ENCODE results near the gene PCDHA1.

PCDHA1 gene

DNA sequence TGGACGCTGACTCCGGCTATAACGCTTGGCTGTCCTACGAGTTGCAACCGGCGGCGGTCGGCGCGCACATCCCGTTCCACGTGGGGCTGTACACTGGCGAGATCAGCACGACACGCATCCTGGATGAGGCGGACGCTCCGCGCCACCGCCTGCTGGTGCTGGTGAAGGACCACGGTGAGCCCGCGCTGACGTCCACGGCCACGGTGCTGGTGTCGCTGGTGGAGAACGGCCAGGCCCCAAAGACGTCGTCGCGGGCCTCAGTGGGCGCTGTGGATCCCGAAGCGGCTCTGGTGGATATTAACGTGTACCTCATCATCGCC, 91.3 kb downstream of the PCDHA1 start:
- TF ChIP-seq, protein P1, sequence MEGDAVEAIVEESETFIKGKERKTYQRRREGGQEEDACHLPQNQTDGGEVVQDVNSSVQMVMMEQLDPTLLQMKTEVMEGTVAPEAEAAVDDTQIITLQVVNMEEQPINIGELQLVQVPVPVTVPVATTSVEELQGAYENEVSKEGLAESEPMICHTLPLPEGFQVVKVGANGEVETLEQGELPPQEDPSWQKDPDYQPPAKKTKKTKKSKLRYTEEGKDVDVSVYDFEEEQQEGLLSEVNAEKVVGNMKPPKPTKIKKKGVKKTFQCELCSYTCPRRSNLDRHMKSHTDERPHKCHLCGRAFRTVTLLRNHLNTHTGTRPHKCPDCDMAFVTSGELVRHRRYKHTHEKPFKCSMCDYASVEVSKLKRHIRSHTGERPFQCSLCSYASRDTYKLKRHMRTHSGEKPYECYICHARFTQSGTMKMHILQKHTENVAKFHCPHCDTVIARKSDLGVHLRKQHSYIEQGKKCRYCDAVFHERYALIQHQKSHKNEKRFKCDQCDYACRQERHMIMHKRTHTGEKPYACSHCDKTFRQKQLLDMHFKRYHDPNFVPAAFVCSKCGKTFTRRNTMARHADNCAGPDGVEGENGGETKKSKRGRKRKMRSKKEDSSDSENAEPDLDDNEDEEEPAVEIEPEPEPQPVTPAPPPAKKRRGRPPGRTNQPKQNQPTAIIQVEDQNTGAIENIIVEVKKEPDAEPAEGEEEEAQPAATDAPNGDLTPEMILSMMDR (IDR thresholded peaks at IDR 0.05), result no peak
- no peak overlapping the region for H3K27ac ChIP-seq

DNA sequence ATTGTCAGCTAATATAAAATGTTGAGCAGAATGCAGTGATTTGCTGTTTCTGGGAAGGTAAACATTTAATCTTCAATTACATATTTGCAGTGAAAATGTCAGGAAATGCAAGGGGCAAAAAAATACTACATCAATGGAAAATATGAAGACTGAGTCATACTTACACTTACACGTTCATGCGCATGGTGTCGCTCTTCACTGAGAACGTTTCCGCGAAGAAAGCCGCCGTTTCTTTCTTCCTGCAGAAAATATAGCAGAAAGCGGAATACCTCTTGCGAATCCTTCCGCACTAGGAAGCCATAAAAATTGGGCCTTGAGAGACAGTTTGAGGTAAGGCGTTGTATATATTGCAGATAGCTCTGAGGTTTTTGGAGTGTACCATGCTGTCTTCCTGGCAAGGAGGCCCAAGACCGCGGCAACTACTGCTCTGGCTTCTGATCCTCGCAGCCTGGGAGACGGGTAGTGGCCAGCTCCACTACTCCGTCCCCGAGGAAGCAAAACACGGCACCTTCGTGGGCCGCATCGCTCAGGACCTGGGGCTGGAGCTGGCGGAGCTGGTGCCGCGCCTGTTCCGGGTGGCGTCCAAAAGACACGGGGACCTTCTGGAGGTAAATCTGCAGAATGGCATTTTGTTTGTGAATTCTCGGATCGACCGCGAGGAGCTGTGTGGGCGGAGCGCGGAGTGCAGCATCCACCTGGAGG, 96.1 kb downstream of the PCDHA1 start, which contains the start of gene PCDHA13:
Gene PCDHA13 (plus strand): TSS at position 236 of the 702 bp plus-strand sequence. CDS start 145 bp downstream, at position 381.
- peak within 1 kb of the TSS; percentile 88 for H3K27ac ChIP-seq
- TF ChIP-seq ZFX (IDR thresholded peaks at IDR 0.05; ENCODE audit: borderline replicate concordance), result no peak
- TF ChIP-seq, protein P1 (IDR thresholded peaks at IDR 0.05), result peak; percentile 70

GRCh38 chr5:140882591-140882899, 96.6 kb downstream of the PCDHA1 start:
- peak overlapping the region; percentile 88 for H3K27ac ChIP-seq
- TF ChIP-seq, protein P1 (IDR thresholded peaks at IDR 0.05), result peak; percentile 63
- TF ChIP-seq ZFX (IDR thresholded peaks at IDR 0.05; ENCODE audit: borderline replicate concordance), result no peak

DNA sequence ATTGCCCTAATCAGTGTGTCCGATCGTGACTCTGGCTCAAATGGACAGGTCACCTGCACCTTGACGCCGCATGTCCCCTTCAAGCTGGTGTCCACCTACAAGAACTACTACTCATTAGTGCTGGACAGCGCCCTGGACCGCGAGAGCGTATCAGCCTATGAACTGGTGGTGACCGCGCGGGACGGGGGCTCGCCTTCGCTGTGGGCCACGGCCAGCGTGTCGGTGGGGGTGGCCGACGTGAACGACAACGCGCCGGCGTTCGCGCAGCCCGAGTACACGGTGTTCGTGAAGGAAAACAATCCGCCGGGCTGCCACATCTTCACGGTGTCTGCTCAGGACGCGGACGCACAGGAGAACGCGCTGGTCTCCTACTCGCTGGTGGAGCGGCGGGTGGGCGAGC, 97.4 kb downstream of the PCDHA1 start:
- no peak overlapping the region for H3K27ac ChIP-seq
- no peak for TF ChIP-seq ZFX (IDR thresholded peaks at IDR 0.05; ENCODE audit: borderline replicate concordance)
- TF ChIP-seq, protein P1 (IDR thresholded peaks at IDR 0.05), result no peak

GRCh38 chr5:140883927-140884697, 98.2 kb downstream of the PCDHA1 start:
- TF ChIP-seq, protein P1 (IDR thresholded peaks at IDR 0.05), result no peak
- no peak for TF ChIP-seq ZFX (IDR thresholded peaks at IDR 0.05; ENCODE audit: borderline replicate concordance)
- H3K27ac ChIP-seq, result no peak overlapping the region

GRCh38 chr5:140916325-140916724, 130.4 kb downstream of the PCDHA1 start:
- TF ChIP-seq, protein P1 (IDR thresholded peaks at IDR 0.05), result no peak
- no peak for TF ChIP-seq ZFX (IDR thresholded peaks at IDR 0.05; ENCODE audit: borderline replicate concordance)
- no peak overlapping the region for H3K27ac ChIP-seq

DNA sequence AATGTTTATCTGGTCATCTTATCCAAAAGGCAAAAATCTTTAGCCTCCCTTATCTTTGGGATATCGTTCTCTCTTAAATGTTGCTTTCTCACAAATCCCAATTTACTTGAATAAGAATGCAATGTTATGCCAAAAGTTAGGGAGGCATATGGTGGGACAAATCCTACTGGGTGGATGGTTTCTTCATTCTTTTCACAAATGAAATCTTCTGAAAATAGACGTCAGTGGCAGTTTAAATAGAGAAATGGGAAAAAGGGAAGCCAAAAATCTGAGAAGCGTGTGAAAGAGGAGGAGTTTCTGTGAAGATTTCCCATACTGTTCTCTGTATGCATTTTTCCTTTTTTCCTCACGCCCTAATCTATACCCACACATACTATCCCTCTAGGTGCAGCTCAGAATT, 137.7 kb downstream of the PCDHA1 start:
- H3K27ac ChIP-seq, result no peak overlapping the region
- TF ChIP-seq, protein P1 (IDR thresholded peaks at IDR 0.05), result no peak
- no peak for TF ChIP-seq ZFX (IDR thresholded peaks at IDR 0.05; ENCODE audit: borderline replicate concordance)

All from 22Rv1 (cell line).